ENCODE results near the gene BCAR1.
"Not testable (repeated sequence)": the region's sequence is repeated elsewhere in the genome, so short reads cannot be mapped to it uniquely, and the experiment has no call there.

Gene BCAR1

GRCh38 chr16:75251280-75252048 lies at the start of gene BCAR1:
TSS of gene BCAR1 (minus strand) at chr16:75251624. CDS start at chr16:75251482, 142 bp downstream.
- DNase-seq (ENCODE audit: low spot score): no peak

DNA sequence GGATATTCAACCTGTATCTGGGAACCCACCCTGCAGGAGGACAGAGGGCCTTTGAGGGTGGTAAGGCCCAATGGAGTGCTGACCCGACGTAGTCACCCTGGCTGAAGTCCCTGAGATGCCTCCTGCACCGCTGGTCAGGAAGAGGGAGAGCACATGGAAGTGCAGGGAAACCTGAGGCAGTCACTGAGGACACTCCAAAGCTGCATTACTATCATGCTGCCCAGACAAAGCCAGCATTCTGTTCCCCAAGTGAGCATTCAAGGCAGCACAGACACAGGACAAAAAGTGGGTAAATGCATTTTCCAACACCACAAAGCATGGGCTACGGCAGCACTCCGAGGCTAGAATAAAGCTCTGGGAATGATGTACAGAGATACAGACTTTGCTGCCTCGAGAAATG lies 46.8 kb upstream of the BCAR1 start:
- no peak for DNase-seq (ENCODE audit: low spot score)

- DNase-seq (ENCODE audit: low spot score): no peak
Observed at GRCh38 chr16:75296606-75297005, 45.2 kb upstream of the BCAR1 start.

DNA sequence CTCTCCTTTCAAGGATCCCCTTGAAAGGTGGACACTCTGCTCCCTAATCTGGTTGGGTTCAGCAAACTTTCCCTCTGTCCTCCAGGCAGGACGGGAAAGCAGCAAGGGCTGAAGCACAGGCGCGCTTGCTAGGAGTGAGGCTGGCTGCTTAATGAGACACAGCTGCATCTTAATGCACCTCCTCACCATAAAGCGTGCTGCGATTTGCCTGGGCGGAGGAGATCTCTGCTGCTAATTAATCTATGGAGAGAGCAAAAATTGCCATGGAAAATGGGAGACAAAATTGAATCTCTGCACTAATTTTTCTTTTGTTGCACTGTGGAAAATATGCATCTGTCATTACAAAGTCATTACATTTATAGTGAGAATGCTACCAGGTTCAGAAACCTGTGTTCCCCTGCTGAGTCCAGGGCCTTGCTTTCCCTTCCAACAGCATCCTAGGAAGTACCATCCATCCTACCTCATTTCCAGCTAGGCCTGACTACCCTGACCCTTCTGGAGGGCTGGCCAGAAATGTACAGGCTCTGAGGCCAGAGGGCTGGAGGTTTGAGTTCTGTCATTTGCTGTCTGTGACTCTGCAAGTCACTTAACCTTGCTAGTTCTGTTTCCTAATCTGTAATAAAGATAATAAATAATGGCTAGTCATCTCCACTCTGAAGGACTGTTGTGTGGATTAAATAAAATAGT lies 43.5 kb upstream of the BCAR1 start:
- DNase-seq (ENCODE audit: low spot score): no peak

DNA sequence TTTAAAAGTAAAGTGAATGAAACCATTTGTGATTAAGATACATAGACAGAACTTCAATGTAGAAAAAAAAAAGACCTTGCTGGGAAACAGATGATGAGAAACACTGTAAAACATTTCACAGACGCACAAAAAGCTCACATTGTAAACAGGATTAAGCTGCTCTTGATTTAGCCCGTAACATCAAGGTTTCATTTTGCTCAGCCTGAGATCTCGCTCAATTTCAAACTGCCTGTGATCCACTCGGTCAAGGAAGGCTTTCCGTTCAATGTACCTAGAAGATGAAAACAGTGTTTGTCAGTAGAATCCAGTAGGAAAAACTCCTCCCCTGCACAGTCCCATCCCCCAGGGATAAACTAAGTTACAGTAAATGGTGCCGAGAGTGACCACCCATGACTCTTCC lies 42.3 kb upstream of the BCAR1 start:
- no peak for DNase-seq (ENCODE audit: low spot score)

GRCh38 chr16:75293173-75293572 lies 41.7 kb upstream of the BCAR1 start:
- no peak for DNase-seq (ENCODE audit: low spot score)

DNA sequence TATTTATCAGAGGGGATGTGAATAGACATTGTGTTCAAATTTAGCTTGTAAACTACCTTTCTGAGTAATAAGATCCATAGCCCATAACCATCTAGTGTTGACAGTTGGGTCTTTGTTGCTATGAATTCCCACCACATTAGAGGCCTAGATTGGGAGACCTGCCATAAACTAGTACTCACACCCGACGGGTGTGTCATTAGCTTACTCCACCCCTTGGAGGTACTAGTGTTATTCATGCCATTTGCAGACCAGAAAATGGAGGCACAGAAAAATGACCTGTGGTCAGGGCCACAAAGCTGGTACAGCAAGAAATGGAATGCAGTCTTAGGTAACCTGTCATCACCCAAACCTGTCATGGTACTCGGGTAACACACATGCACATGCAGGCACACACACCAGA lies 41.3 kb upstream of the BCAR1 start:
- no peak for DNase-seq (ENCODE audit: low spot score)

- DNase-seq (ENCODE audit: low spot score): no peak
Observed at GRCh38 chr16:75289189-75289588, 37.8 kb upstream of the BCAR1 start.

GRCh38 chr16:75288596-75289120 lies 37.2 kb upstream of the BCAR1 start:
- peak; percentile 63 for DNase-seq (ENCODE audit: low spot score)

- no peak for DNase-seq (ENCODE audit: low spot score)
Observed at GRCh38 chr16:75288181-75288580, 36.8 kb upstream of the BCAR1 start.

- DNase-seq (ENCODE audit: low spot score): no peak
Observed at GRCh38 chr16:75287708-75288107, 36.3 kb upstream of the BCAR1 start.

DNA sequence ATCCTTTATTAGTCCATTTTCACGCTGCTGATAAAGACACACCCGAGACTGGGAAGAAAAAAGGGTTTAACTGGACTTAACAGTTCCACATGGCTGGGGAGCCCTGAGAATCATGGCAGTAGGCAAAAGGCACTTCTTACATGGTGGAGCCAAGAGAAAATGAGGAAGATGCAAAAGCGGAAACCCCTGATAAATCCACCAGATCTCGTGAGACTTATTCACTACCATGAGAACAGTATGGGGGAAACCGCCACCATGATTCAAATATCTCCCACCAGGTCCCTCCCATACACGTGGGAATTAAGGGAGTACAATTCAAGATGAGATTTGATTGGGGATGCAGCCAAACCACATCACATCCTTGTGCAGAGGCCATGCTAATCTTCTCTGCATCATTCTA lies 35.0 kb upstream of the BCAR1 start:
- DNase-seq (ENCODE audit: low spot score): no peak

GRCh38 chr16:75282466-75283281 lies 31.2 kb upstream of the BCAR1 start:
- DNase-seq (ENCODE audit: low spot score): no peak

GRCh38 chr16:75281826-75282225 lies 30.4 kb upstream of the BCAR1 start:
- DNase-seq (ENCODE audit: low spot score): no peak

GRCh38 chr16:75281009-75281408 lies 29.6 kb upstream of the BCAR1 start:
- DNase-seq (ENCODE audit: low spot score): not testable (repeated sequence)

- no peak for DNase-seq (ENCODE audit: low spot score)
Observed at GRCh38 chr16:75280331-75280804, 28.9 kb upstream of the BCAR1 start.

- DNase-seq (ENCODE audit: low spot score): no peak
Observed at GRCh38 chr16:75279305-75279704, 27.9 kb upstream of the BCAR1 start.

- DNase-seq (ENCODE audit: low spot score): no peak
Observed at GRCh38 chr16:75273054-75273925, 21.9 kb upstream of the BCAR1 start.

GRCh38 chr16:75272629-75273028 lies 21.2 kb upstream of the BCAR1 start:
- DNase-seq (ENCODE audit: low spot score): not testable (repeated sequence)

DNA sequence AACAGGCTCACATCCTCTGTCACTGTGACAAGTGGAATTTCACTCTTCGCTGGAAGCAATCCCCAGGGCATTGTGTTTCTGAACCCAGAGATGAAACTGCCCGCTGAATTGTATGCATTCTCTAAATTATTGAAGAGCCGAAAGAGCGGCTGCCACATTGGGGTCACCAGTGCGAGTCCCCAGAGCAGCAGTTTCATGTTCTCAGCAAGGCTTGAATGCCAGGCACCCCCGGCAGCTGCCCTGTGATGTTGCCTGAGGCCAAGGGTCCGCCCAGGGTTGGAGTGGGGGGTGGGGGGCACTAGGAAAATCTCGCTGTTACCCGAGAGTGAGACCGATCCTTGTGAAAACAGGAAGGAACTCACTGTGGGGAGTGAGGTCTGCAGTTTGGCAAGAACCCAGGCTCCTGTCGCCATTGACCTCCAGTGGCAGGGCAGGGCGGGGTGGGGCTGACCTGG lies 20.7 kb upstream of the BCAR1 start:
- no peak for DNase-seq (ENCODE audit: low spot score)

DNA sequence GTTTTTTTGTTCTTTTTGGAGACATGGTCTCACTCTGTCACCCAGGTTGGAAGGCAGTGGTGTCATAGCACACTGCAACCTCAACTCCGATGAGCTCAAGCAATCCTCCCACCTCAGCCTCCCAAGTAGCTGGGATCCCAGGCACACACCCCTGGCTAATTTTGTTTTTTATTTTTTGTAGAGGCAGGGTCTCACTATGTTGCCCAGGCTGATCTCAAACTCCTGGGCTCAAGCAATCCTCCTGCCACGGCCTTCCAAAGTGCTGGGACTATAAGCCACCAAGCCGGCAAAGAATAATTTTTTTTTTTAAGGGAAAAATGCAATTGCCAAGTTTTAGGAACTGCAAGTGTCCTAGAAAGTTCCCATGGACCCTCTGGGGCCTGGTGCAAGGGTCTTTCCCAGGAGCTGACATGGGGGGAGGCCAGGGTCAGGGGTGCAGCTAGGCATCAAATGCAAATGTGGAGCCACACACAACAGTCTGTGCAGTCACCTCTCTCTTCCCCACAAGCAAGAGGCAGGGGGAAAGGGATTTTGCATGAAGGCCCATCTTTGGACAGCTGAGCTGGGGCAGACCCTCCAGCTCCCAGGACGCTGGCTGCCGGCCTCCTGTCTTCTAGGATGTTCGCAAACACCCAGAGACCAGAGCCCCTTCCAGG lies 20.1 kb upstream of the BCAR1 start:
- DNase-seq (ENCODE audit: low spot score): no peak
